HepG2 (cell line): ENCODE results near the gene VMO1. TPM values are rescaled to one million over a fixed set of nuclear protein-coding genes. Genes with fewer than 3 reads are reported as not detected.

ENCODE experiments used
- EED ChIP-seq: sonication (generic); formaldehyde crosslinking; IDR thresholded peaks from 2 replicates; pipeline ENCODE4 v1.5.0; 2020; ENCODE audit warnings: mild to moderate bottlenecking, missing genetic modification reagents
- HNRNPLL ChIP-seq: fragments of 200-400 bp; formaldehyde crosslinking; IDR thresholded peaks from 2 replicates; pipeline ENCODE4 v1.6.1; 2017; ENCODE audit warnings: mild to moderate bottlenecking, low read depth, low read length; ENCODE audit not compliant: poor library complexity, severe bottlenecking
- KDM2A ChIP-seq: sonication (generic); formaldehyde crosslinking; IDR thresholded peaks from 2 replicates; pipeline ENCODE4 v1.4.0; 2020; ENCODE audit warnings: low read depth, missing genetic modification reagents, borderline replicate concordance
- MXD4 ChIP-seq: IDR thresholded peaks from 2 replicates; pipeline ENCODE4 v1.6.1; 2016; ENCODE audit warnings: mild to moderate bottlenecking, missing biosample characterization, missing genetic modification reagents
- MXI1 ChIP-seq: IDR thresholded peaks from 3 replicates; pipeline ENCODE4 v1.6.1; 2012; ENCODE audit warnings: low read depth, low read length, inconsistent platforms, borderline replicate concordance
- NR2F2 ChIP-seq: IDR thresholded peaks from 2 replicates; pipeline ENCODE4 v1.6.1; 2012; ENCODE audit warnings: low read depth, inconsistent platforms, borderline replicate concordance
- PCBP2 ChIP-seq: fragments of 200-400 bp; formaldehyde crosslinking; optimal IDR thresholded peaks from 2 replicates; pipeline ENCODE3; 2018; ENCODE audit warnings: low read length, low read depth; ENCODE audit not compliant: poor library complexity, severe bottlenecking
- POLR2A ChIP-seq, 2 experiments: IDR thresholded peaks; 2 replicates each; pipeline ENCODE4 v1.6.1; 2011; ENCODE audit warnings: low read depth in 2 of 2, low read length in 2 of 2, mild to moderate bottlenecking in 1 of 2, moderate library complexity in 1 of 2; ENCODE audit not compliant: insufficient read depth in 1 of 2
- RAD21 ChIP-seq: fragments of 450-650 bp; formaldehyde crosslinking; IDR thresholded peaks from 2 replicates; pipeline ENCODE4 v1.5.0; 2020; ENCODE audit warnings: mild to moderate bottlenecking
- RARA ChIP-seq: IDR thresholded peaks from 2 replicates; pipeline ENCODE4 v1.6.1; 2016; ENCODE audit warnings: missing genetic modification reagents, missing compliant biosample characterization
- SATB2 ChIP-seq: sonication (generic); formaldehyde crosslinking; IDR thresholded peaks from 2 replicates; pipeline ENCODE4 v1.5.0; 2020; ENCODE audit warnings: missing genetic modification reagents
- TBX3 ChIP-seq: fragments of 450-650 bp; IDR thresholded peaks from 2 replicates; pipeline ENCODE4 v1.6.1; 2017; ENCODE audit warnings: antibody characterized with exemption, mild to moderate bottlenecking, inconsistent platforms, borderline replicate concordance
- TOE1 ChIP-seq: sonication (generic); formaldehyde crosslinking; IDR thresholded peaks from 2 replicates; pipeline ENCODE4 v1.4.0; 2020; ENCODE audit warnings: mild to moderate bottlenecking, missing genetic modification reagents
- TP53 ChIP-seq: sonication (generic); formaldehyde crosslinking; conservative IDR thresholded peaks from 2 replicates; pipeline ENCODE4 v1.4.0; 2020; ENCODE audit warnings: missing genetic modification reagents
- ZBTB8A ChIP-seq: sonication (generic); formaldehyde crosslinking; IDR thresholded peaks from 2 replicates; pipeline ENCODE4 v1.4.0; 2020; ENCODE audit warnings: mild to moderate bottlenecking, low read depth, missing genetic modification reagents, borderline replicate concordance
- ZFP82 ChIP-seq: sonication (generic); formaldehyde crosslinking; IDR thresholded peaks from 2 replicates; pipeline ENCODE4 v1.5.1; 2020; ENCODE audit warnings: mild to moderate bottlenecking, missing genetic modification reagents, borderline replicate concordance
- ZFX ChIP-seq: sonication (generic); formaldehyde crosslinking; IDR thresholded peaks from 2 replicates; pipeline ENCODE4 v1.4.0; 2020; ENCODE audit warnings: mild to moderate bottlenecking, low read depth, missing genetic modification reagents, moderate library complexity
- ZNF543 ChIP-seq: sonication (generic); formaldehyde crosslinking; IDR thresholded peaks from 2 replicates; pipeline ENCODE4 v1.4.0; 2020; ENCODE audit warnings: mild to moderate bottlenecking, missing genetic modification reagents
- ZNF598 ChIP-seq: sonication (generic); formaldehyde crosslinking; IDR thresholded peaks from 2 replicates; pipeline ENCODE4 v1.5.1; 2020; ENCODE audit warnings: mild to moderate bottlenecking, missing genetic modification reagents, borderline replicate concordance
- ZNF747 ChIP-seq: sonication (generic); formaldehyde crosslinking; IDR thresholded peaks from 2 replicates; pipeline ENCODE4 v1.8.1; 2023; ENCODE audit warnings: missing genetic modification reagents, mild to moderate bottlenecking, borderline replicate concordance
- ZNF782 ChIP-seq: sonication (generic); formaldehyde crosslinking; IDR thresholded peaks from 2 replicates; pipeline ENCODE4 v1.4.0; 2020; ENCODE audit warnings: missing genetic modification reagents, mild to moderate bottlenecking, borderline replicate concordance
- polyA plus RNA-seq, 8 experiments: library from polyadenylated mRNA; depleted of rRNA in 3 of 8; stranded (reverse) in 7 of 8; unstranded in 1 of 8; fragments of >200 nt; fragmentation: Illumina TruSeq in 4 of 8; extraction: Trizol in 4 of 8; gene quantifications; 2 replicates each; pipeline versions ENCODE4 v1.2.1 to v1.2.3, GENCODE V29; 2011 to 2016; ENCODE audit warnings: low read depth in 4 of 8, missing spikeins in 1 of 8, mixed read lengths in 1 of 8; ENCODE audit not compliant: insufficient read depth in 1 of 8
- total RNA-seq, 5 experiments: library from RNA; depleted of rRNA; stranded (reverse); fragments of >200 nt; fragmentation: Illumina TruSeq; extraction: Trizol; gene quantifications; 2 replicates each; pipeline ENCODE4 v1.2.3, GENCODE V29; 2016; ENCODE audit warnings: low read depth in 1 of 5
- TF ChIP-seq, protein P1 (sequence below): sonication (generic); formaldehyde crosslinking; IDR thresholded peaks from 2 replicates; pipeline ENCODE4 v1.4.0; 2020; ENCODE audit warnings: missing genetic modification reagents, borderline replicate concordance
- TF ChIP-seq, protein P2 (sequence below): sonication (generic); formaldehyde crosslinking; IDR thresholded peaks from 2 replicates; pipeline ENCODE4 v1.5.1; 2020; ENCODE audit warnings: missing genetic modification reagents, mild to moderate bottlenecking, borderline replicate concordance
- TF ChIP-seq, protein P3 (sequence below): sonication (generic); formaldehyde crosslinking; IDR thresholded peaks from 2 replicates; pipeline ENCODE4 v1.4.0; 2020; ENCODE audit warnings: missing genetic modification reagents

VMO1 gene
- total and polyA plus RNA-seq, 2 of the 13 experiments (the other 11 are each of a cell fraction or from before 2014, with no cell fraction given): not detected

DNA sequence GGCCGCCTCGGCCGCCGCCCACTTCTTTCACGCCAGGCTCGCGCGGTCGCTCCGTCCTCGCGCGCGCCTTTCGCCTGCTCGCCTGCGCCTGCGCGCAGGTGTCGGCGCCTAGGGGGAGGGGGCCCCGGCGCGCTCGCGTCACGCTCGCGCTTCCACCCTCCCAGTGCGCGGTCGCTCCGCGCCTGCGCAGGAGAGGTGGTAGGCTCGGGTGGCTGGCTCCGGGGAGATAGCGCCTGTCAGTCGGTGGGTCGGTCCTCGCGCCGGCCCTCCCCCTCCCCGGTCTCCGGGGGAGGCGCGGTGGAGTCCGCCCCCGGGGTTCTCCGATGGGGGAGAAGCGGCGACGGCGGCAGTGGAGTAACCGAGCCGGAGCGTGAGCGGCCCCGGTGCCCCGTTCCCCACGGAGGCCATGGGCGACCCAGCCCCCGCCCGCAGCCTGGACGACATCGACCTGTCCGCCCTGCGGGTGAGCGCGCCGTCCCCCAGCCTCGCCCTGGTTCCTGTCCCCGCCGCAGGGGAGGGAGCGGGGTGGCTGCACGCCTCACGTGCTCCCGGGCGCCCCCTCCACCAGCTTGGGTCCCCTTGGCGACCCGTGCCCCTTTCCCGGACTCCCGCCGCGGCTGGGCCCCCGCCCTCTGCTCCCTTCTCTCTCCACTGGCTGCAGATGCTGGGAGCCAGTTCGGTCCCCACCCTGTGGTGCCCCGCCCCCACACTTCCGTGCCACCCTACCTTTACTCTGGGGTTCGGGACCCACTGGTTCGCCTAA lies 47.2 kb upstream of the VMO1 start, which contains the start of gene MINK1 (continued):
- peak; percentile 55 for TF ChIP-seq HNRNPLL
- TF ChIP-seq ZNF598 (CRISPR knock-in tag): 0 out of 2 replicates have a peak, but pooled peaks have one; percentile 60
- 0 out of 2 replicates have a peak, but pooled peaks have one; percentile 9 for TF ChIP-seq NR2F2
- TF ChIP-seq TP53 (CRISPR knock-in tag): 0 out of 2 replicates have a peak, but pooled peaks have one; percentile 32
- 0 out of 2 replicates have a peak, but pooled peaks have one; percentile 17 for TF ChIP-seq ZBTB8A (CRISPR knock-in tag)
- TF ChIP-seq POLR2A (IDR thresholded peaks at IDR 0.05; ENCODE audit: insufficient read depth in 1 of 2, low read depth in 2 of 2, low read length in 2 of 2): peak in 1 of 2 experiments; percentile 78; a peak in 3 of 4 replicates
- no peak for TF ChIP-seq TOE1 (CRISPR knock-in tag)
- no peak for TF ChIP-seq ZNF747 (CRISPR knock-in tag)
- TF ChIP-seq, protein P1, sequence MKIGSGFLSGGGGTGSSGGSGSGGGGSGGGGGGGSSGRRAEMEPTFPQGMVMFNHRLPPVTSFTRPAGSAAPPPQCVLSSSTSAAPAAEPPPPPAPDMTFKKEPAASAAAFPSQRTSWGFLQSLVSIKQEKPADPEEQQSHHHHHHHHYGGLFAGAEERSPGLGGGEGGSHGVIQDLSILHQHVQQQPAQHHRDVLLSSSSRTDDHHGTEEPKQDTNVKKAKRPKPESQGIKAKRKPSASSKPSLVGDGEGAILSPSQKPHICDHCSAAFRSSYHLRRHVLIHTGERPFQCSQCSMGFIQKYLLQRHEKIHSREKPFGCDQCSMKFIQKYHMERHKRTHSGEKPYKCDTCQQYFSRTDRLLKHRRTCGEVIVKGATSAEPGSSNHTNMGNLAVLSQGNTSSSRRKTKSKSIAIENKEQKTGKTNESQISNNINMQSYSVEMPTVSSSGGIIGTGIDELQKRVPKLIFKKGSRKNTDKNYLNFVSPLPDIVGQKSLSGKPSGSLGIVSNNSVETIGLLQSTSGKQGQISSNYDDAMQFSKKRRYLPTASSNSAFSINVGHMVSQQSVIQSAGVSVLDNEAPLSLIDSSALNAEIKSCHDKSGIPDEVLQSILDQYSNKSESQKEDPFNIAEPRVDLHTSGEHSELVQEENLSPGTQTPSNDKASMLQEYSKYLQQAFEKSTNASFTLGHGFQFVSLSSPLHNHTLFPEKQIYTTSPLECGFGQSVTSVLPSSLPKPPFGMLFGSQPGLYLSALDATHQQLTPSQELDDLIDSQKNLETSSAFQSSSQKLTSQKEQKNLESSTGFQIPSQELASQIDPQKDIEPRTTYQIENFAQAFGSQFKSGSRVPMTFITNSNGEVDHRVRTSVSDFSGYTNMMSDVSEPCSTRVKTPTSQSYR: peak; percentile 78
- peak; percentile 54; the same call in 1 of the 2 replicates for TF ChIP-seq ZNF543 (CRISPR knock-in tag)
- peak; percentile 69 for TF ChIP-seq ZFX (CRISPR knock-in tag)
- TF ChIP-seq RARA (CRISPR knock-in tag): 0 out of 2 replicates have a peak, but pooled peaks have one; percentile 16
- TF ChIP-seq MXD4 (CRISPR knock-in tag): peak; percentile 46; the same call in 1 of the 2 replicates
- peak; percentile 63; the same call in 1 of the 2 replicates for TF ChIP-seq KDM2A (CRISPR knock-in tag)
- TF ChIP-seq PCBP2: no peak
- TF ChIP-seq TBX3: no peak
- 0 out of 2 replicates have a peak, but pooled peaks have one; percentile 38 for TF ChIP-seq SATB2 (CRISPR knock-in tag)
- TF ChIP-seq MXI1: peak; percentile 76; the same call in 2 of the 3 replicates
- TF ChIP-seq EED (CRISPR knock-in tag): peak; percentile 46
- 0 out of 2 replicates have a peak, but pooled peaks have one; percentile 12 for TF ChIP-seq ZNF782 (CRISPR knock-in tag)
- 0 out of 2 replicates have a peak, but pooled peaks have one; percentile 10 for TF ChIP-seq RAD21 (CRISPR knock-in tag)
- peak; percentile 90; the same call in 1 of the 2 replicates for TF ChIP-seq ZFP82 (CRISPR knock-in tag)
- TF ChIP-seq, protein P2, sequence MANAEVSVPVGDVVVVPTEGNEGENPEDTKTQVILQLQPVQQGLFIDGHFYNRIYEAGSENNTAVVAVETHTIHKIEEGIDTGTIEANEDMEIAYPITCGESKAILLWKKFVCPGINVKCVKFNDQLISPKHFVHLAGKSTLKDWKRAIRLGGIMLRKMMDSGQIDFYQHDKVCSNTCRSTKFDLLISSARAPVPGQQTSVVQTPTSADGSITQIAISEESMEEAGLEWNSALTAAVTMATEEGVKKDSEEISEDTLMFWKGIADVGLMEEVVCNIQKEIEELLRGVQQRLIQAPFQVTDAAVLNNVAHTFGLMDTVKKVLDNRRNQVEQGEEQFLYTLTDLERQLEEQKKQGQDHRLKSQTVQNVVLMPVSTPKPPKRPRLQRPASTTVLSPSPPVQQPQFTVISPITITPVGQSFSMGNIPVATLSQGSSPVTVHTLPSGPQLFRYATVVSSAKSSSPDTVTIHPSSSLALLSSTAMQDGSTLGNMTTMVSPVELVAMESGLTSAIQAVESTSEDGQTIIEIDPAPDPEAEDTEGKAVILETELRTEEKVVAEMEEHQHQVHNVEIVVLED (CRISPR knock-in tag): peak; percentile 72; the same call in 1 of the 2 replicates
- TF ChIP-seq, protein P3, sequence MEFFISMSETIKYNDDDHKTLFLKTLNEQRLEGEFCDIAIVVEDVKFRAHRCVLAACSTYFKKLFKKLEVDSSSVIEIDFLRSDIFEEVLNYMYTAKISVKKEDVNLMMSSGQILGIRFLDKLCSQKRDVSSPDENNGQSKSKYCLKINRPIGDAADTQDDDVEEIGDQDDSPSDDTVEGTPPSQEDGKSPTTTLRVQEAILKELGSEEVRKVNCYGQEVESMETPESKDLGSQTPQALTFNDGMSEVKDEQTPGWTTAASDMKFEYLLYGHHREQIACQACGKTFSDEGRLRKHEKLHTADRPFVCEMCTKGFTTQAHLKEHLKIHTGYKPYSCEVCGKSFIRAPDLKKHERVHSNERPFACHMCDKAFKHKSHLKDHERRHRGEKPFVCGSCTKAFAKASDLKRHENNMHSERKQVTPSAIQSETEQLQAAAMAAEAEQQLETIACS (CRISPR knock-in tag): peak; percentile 88
